Measurements from ENCODE around the gene CCDC148.

DNA sequence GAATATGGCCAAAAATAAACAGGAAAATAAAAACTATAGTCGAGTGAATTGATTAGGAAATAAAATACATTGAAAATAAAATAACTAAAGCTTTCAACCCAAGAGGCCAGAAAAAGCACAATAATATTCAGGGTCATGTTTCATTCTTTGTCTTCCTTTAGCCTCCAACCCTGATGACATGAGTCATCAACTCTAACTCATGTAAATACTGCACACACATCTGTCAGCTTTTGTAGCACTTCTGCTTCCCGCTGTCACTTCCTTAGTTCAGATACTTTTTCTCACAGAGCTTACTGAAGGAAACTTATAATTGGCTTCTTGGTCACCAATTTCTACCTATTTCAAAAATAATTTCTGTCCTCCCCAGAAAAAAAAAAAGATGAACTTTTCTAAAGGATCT is 242.1 kb downstream of the CCDC148 start:
- TF ChIP-seq, protein P1, sequence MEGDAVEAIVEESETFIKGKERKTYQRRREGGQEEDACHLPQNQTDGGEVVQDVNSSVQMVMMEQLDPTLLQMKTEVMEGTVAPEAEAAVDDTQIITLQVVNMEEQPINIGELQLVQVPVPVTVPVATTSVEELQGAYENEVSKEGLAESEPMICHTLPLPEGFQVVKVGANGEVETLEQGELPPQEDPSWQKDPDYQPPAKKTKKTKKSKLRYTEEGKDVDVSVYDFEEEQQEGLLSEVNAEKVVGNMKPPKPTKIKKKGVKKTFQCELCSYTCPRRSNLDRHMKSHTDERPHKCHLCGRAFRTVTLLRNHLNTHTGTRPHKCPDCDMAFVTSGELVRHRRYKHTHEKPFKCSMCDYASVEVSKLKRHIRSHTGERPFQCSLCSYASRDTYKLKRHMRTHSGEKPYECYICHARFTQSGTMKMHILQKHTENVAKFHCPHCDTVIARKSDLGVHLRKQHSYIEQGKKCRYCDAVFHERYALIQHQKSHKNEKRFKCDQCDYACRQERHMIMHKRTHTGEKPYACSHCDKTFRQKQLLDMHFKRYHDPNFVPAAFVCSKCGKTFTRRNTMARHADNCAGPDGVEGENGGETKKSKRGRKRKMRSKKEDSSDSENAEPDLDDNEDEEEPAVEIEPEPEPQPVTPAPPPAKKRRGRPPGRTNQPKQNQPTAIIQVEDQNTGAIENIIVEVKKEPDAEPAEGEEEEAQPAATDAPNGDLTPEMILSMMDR (IDR thresholded peaks at IDR 0.05; ENCODE audit: insufficient read depth, low read length) = no peak
- no peak; the same call in 1 of the 2 replicates for TF ChIP-seq POLR2AphosphoS5 (IDR thresholded peaks at IDR 0.05; ENCODE audit: low read depth)
- TF ChIP-seq GABPA (IDR thresholded peaks at IDR 0.05; ENCODE audit: low read depth) = no peak
- TF ChIP-seq, protein P2, sequence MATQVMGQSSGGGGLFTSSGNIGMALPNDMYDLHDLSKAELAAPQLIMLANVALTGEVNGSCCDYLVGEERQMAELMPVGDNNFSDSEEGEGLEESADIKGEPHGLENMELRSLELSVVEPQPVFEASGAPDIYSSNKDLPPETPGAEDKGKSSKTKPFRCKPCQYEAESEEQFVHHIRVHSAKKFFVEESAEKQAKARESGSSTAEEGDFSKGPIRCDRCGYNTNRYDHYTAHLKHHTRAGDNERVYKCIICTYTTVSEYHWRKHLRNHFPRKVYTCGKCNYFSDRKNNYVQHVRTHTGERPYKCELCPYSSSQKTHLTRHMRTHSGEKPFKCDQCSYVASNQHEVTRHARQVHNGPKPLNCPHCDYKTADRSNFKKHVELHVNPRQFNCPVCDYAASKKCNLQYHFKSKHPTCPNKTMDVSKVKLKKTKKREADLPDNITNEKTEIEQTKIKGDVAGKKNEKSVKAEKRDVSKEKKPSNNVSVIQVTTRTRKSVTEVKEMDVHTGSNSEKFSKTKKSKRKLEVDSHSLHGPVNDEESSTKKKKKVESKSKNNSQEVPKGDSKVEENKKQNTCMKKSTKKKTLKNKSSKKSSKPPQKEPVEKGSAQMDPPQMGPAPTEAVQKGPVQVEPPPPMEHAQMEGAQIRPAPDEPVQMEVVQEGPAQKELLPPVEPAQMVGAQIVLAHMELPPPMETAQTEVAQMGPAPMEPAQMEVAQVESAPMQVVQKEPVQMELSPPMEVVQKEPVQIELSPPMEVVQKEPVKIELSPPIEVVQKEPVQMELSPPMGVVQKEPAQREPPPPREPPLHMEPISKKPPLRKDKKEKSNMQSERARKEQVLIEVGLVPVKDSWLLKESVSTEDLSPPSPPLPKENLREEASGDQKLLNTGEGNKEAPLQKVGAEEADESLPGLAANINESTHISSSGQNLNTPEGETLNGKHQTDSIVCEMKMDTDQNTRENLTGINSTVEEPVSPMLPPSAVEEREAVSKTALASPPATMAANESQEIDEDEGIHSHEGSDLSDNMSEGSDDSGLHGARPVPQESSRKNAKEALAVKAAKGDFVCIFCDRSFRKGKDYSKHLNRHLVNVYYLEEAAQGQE (IDR thresholded peaks at IDR 0.05; ENCODE audit: insufficient replicate concordance, low read depth) = no peak
- TF ChIP-seq SPI1 (IDR thresholded peaks at IDR 0.05; ENCODE audit: borderline replicate concordance, low read depth) = peak; percentile 93

All from HL-60 (cell line).